Measurements from ENCODE around the gene LGALS13.
"Not testable (repeated sequence)": the region's sequence is repeated elsewhere in the genome, so short reads cannot be mapped to it uniquely, and the experiment has no call there.

LGALS13 gene

DNA sequence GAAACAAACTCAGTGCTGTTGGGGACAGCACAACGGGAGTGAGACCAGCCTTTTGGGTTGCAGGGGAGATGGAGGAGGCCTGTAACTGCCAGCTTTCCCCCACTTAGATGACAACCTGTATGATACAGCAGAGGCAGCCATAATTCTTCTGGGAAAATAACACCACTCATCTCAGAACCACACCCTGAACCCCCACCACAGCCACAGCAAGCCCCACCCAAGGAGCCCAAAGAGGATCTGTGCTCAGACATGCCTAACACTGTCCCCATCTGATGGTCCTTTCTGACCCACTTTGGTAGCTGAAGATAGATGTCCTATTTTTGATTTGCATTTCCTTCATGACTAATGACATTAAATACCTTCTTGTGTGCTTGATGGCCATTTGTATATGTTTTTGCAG, 15.4 kb downstream of the LGALS13 start:
- DNase-seq: no peak

DNA sequence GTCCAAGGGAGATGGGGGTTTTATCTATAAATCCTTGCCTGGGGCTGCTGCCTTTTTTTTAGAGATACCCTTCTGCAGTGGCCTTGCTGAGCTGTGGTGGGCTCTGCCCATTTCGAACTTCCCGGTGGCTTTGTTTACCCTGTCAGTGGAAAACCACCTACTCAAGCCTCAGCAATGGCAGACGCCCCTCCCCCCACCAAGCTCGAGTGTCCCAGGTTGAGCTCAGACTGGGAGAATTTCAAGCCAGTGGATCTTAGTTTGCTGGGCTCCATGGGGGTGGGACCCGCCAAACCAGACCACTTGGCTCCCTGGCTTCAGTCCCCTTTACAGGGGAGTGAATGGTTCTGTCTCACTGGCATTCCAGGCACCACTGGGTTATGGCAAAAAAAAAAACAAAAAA, 21.6 kb downstream of the LGALS13 start:
- no peak for DNase-seq

DNA sequence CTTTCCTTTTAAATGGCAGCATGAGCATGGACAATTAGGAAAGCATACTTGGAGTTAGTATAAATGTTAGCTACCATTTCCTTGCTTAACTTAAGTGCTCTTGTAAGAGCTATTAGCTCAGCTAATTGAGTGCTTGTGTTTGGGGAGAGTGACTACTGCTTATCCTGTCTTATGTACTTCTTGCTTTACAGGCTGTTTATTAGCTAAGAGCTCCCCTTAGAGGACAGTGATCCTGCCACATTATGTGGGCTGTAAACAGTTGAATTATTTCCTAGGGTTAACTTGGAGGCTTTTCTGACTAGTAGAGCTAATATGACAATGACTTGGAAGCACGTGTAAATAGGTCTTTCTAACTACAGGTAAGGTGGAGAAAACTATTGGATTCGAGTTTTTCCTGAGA, 25.3 kb downstream of the LGALS13 start:
- DNase-seq: not testable (repeated sequence)

DNA sequence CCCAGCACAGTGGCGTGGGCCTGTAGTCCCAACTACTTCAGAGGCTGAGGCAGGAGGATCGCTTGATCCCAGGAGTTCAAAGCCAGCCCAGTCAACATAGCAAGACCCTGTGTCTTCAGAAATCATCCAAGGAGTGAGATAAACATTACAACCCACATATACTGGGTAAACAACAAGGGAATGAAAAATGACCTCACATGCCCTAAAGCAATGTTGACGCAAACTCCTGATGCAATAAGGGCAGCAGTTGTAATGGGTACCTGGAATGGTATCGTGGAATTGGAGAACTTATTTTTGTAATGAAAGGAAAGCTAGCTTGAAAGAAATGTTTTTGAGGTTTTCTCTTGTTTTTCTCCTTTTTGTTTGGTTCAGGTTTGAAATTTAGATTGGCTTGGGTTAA, 28.9 kb downstream of the LGALS13 start:
- DNase-seq: no peak

DNA sequence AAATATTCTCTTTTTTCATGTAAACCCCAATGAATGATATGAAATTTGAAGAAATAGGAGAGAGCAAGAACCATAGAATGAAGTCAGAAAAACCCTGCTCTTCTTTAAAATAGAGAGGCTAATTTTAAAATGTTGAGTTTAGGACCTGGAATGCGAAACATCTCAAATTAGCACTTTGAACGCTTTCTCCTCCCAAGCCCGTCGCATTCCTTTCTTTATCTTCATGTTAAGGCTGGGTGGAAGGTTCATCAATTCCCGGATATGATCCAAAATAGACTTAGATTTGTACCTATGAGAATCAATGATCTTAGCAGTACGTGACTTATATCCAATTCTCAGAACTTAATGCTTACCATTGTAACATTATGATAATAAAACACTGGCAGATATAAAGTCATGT, 29.3 kb downstream of the LGALS13 start:
- DNase-seq: no peak

DNA sequence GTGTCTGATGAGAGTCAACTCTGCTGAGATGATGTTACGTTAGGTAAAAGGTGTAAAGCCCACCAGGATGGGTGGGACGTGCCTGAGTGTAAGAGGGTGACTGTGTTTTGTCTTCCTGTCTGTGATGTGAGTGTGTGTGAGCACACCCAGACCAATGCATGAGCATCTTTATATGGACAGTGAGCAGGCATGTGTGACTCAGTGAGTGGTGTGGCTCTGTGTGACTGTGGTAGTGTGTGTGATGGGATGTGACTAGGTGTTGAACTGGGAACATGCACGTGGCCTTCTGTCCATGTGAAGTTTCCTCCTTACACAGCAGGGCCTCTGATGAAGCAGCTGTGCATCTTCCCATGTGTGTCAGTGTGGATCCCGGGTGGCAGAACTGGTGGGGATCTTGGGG, 35.6 kb downstream of the LGALS13 start:
- no peak for DNase-seq

DNA sequence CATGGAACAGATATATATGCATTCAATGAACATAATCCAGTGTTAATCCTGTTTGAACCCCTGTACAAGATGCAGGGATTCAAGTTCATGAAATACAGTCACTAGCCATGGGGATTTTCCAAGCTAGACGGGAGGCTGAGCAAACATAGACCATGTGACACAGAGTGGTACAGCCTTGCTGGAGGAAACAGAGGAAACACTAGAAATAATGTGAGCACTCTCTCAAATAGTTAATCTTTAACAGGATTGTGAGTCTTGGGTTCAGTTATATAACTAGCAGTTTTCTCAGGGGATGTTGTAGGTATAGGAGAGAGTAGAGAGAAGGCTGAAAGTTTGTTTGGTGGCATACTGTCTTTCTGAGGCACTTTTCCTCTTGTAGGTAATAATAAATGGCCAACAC, 39.4 kb downstream of the LGALS13 start:
- DNase-seq: no peak

DNA sequence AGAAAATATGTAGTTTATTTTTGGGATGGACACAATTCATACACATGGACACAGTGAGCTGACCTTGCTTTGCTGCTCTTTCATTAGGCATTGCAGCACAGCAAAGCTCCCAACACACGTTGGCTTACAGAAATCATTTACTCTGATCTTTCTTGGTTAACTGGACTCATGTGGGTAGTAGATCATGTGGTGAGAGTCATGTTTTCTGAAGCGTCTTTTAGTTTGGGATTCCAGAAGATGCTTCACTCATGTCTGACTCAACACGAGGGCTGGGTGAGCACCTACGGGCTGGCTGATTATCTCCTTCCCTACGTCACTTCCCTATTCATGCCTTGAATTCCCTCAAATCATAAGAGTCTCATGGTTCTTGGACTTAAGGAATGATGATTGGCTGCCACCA, 41.3 kb downstream of the LGALS13 start:
- no peak for DNase-seq

DNA sequence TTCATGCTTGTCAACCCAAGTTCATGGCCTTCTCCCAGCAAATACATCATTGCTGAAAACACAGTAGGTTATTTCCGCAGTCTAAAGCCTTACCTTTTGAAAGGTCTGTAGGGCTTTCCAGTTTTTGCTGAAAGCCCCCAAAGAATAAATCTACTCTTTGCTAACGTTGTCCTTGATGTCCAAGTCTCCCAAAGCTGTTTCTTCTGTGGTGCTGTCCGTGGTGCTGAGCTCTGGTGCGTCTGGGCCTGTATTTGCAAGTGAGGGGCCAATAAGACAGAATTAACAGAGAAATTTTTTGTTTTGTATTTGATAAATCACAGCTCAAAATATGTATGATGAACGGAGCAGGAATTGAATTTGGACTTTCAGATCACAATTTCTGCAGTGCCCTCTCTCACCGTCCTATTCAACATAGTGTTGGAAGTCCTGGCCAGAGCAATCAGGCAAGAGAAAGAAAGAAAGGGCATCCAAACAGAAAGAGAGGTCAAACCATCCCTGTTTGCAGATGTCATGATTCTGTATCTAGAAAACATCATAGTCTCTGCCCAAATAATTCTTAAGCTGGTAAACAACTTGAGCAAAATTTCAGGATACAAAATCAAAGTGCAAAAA, 43.6 kb downstream of the LGALS13 start:
- DNase-seq: no peak

DNA sequence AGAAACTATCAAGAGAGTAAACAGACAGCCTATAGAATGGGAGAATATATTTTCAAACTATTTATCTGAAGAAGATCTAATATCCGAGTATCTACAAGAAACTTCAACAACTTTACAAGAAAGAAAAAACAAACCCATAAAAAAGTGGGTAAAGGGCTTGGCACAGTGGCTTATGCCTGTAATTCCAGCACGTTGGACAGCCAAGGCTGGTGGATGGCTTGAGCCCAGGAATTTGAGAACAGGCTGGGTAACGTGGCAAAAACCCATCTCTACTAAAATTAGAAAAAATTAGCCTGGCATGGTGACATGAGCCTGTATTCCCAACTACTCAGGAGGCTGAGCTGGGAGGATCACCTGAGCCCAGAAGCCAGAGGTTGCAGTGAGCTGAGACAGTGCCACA, 45.6 kb downstream of the LGALS13 start:
- no peak for DNase-seq

DNA sequence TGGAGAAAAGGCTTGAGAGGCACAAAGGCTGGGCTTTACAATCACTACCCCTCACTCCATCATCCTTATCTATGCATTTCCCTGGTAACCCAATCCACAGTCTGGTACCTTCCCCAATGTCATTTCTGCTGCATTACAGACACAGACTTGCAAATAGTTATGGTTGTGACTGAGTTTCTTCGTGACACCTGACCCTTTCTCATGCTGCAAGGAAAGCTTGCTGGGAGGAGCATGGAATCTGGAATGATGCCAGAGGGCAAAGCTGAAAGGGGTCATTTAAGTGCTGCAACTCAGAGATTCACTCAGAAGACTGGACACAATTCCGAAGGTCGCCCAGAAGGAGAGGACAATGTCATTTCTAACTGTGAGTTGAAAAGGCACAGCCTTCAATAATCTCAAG, 53.3 kb downstream of the LGALS13 start, which contains the start of gene LGALS16:
Gene LGALS16 (plus strand): TSS at position 301 of the 400 bp plus-strand sequence. CDS start 49 bp downstream, at position 350.
- DNase-seq: no peak
